H9 (cell line): ENCODE results near the gene LAIR1. TPM values are rescaled to one million over a fixed set of nuclear protein-coding genes. Genes with fewer than 3 reads are reported as not detected.

Experiments used
- DNase-seq: peaks from one replicate; pipeline ENCODE4 v3.0.0-alpha.2; 2017
- H2AFZ ChIP-seq: one replicate; pipeline ENCODE4 v1.6.1; 2013; ENCODE audit warnings: mild to moderate bottlenecking, low read length, control low read depth, moderate library complexity
- H2AK5ac ChIP-seq: 2 replicates; pipeline ENCODE4 v1.6.1; 2013; ENCODE audit warnings: low read length, control low read depth, mixed read lengths; ENCODE audit not compliant: insufficient read length
- H2BK120ac ChIP-seq: one replicate; pipeline ENCODE4 v1.6.1; 2013; ENCODE audit warnings: low read depth, mild to moderate bottlenecking, low read length, control low read depth, inconsistent platforms; ENCODE audit not compliant: poor library complexity, severe bottlenecking
- H2BK12ac ChIP-seq: 2 replicates; pipeline ENCODE4 v1.6.1; 2013; ENCODE audit warnings: low read length, control low read depth, mixed read lengths, low read depth; ENCODE audit not compliant: insufficient read length
- H2BK15ac ChIP-seq: 2 replicates; pipeline ENCODE4 v1.6.1; 2013; ENCODE audit warnings: low read depth, low read length, control low read depth
- H2BK20ac ChIP-seq: one replicate; pipeline ENCODE4 v1.6.1; 2013; ENCODE audit warnings: low read depth, mild to moderate bottlenecking, low read length, control low read depth, inconsistent platforms; ENCODE audit not compliant: poor library complexity, severe bottlenecking
- H2BK5ac ChIP-seq: 2 replicates; pipeline ENCODE4 v1.6.1; 2013; ENCODE audit warnings: low read length, control low read depth, mixed read lengths; ENCODE audit not compliant: insufficient read length
- H3K14ac ChIP-seq: 2 replicates; pipeline ENCODE4 v1.6.1; 2013; ENCODE audit warnings: low read length, control low read depth; ENCODE audit not compliant: insufficient read depth
- H3K18ac ChIP-seq: 2 replicates; pipeline ENCODE4 v1.6.1; 2013; ENCODE audit warnings: low read depth, mild to moderate bottlenecking, mixed read lengths, low read length, control low read depth; ENCODE audit not compliant: insufficient read length
- H3K23ac ChIP-seq: 2 replicates; pipeline ENCODE4 v1.6.1; 2013; ENCODE audit warnings: low read length, control low read depth, mixed read lengths, low read depth; ENCODE audit not compliant: insufficient read length
- H3K23me2 ChIP-seq: 2 replicates; pipeline ENCODE4 v1.6.1; 2013; ENCODE audit warnings: low read depth, mild to moderate bottlenecking, mixed read lengths, low read length, control low read depth; ENCODE audit not compliant: insufficient read length, poor library complexity, severe bottlenecking
- H3K27ac ChIP-seq: 2 replicates; pipeline ENCODE4 v1.5.1; 2013; ENCODE audit warnings: low read length, control low read depth, mixed read lengths, low read depth; ENCODE audit not compliant: insufficient read length
- H3K27me3 ChIP-seq: 2 replicates; pipeline ENCODE4 v1.6.1; 2013; ENCODE audit warnings: low read length, control low read depth, inconsistent platforms; ENCODE audit not compliant: insufficient read depth
- H3K4ac ChIP-seq: 2 replicates; pipeline ENCODE4 v1.6.1; 2013; ENCODE audit warnings: low read depth, mild to moderate bottlenecking, control low read depth, inconsistent platforms, low read length, moderate library complexity
- H3K4me1 ChIP-seq: 2 replicates; pipeline ENCODE4 v1.6.1; 2013; ENCODE audit warnings: low read length, control low read depth, inconsistent platforms; ENCODE audit not compliant: insufficient read depth
- H3K4me2 ChIP-seq: 2 replicates; pipeline ENCODE4 v1.6.1; 2013; ENCODE audit warnings: low read length, control low read depth, mixed read lengths; ENCODE audit not compliant: insufficient read length, insufficient read depth
- H3K56ac ChIP-seq: 2 replicates; pipeline ENCODE4 v1.6.1; 2013; ENCODE audit warnings: low read depth, mild to moderate bottlenecking, mixed read lengths, low read length, control low read depth; ENCODE audit not compliant: insufficient read length
- H3K79me1 ChIP-seq: 2 replicates; pipeline ENCODE4 v1.6.1; 2013; ENCODE audit warnings: low read depth, mild to moderate bottlenecking, moderate library complexity, low read length, control low read depth, inconsistent platforms; ENCODE audit not compliant: insufficient read depth, poor library complexity, severe bottlenecking
- H3K79me2 ChIP-seq: 2 replicates; pipeline ENCODE4 v1.6.1; 2013; ENCODE audit warnings: low read length, control low read depth, inconsistent platforms; ENCODE audit not compliant: insufficient read depth
- H3K9ac ChIP-seq: 2 replicates; pipeline ENCODE4 v1.6.1; 2013; ENCODE audit warnings: low read length, control low read depth, mixed read lengths; ENCODE audit not compliant: insufficient read length; ENCODE audit errors: extremely low read depth
- H3K9me3 ChIP-seq: one replicate; pipeline ENCODE4 v1.6.1; 2013; ENCODE audit warnings: low read depth, low read length, inconsistent platforms; ENCODE audit not compliant: control insufficient read depth
- H3T11ph ChIP-seq: one replicate; pipeline ENCODE4 v1.6.1; 2013; ENCODE audit warnings: mild to moderate bottlenecking, low read length, control low read depth, inconsistent platforms
- H4K20me1 ChIP-seq: one replicate; pipeline ENCODE4 v1.6.1; 2013; ENCODE audit not compliant: control insufficient read depth, insufficient read length, insufficient read depth
- H4K5ac ChIP-seq: 2 replicates; pipeline ENCODE4 v1.6.1; 2013; ENCODE audit warnings: low read depth, mild to moderate bottlenecking, mixed read lengths, low read length, control low read depth; ENCODE audit not compliant: insufficient read length
- H4K8ac ChIP-seq: replicated peaks from 2 replicates; pipeline ENCODE4 v1.6.1; 2013; ENCODE audit warnings: low read length, control low read depth, mixed read lengths, low read depth; ENCODE audit not compliant: insufficient read length
- H4K91ac ChIP-seq: 2 replicates; pipeline ENCODE4 v1.6.1; 2013; ENCODE audit warnings: low read depth, mild to moderate bottlenecking, moderate library complexity, mixed read lengths, low read length, control low read depth; ENCODE audit not compliant: insufficient read length
- H3K27ac Mint-ChIP-seq, 3 experiments: 2 replicates in 2 of 3; 3 replicates in 1 of 3; pipeline ENCODE4 v1.8.0; 2020 to 2021; ENCODE audit warnings: mixed read lengths in 3 of 3, mild to moderate bottlenecking in 1 of 3, moderate library complexity in 1 of 3
- H3K27me3 Mint-ChIP-seq: 2 replicates; pipeline ENCODE4 v1.8.0; 2021; ENCODE audit warnings: low read depth, mild to moderate bottlenecking, moderate library complexity, mixed read lengths
- H3K36me3 Mint-ChIP-seq, 3 experiments: 2 replicates in 2 of 3; 3 replicates in 1 of 3; pipeline ENCODE4 v1.8.0; 2020 to 2021; ENCODE audit warnings: low read depth in 3 of 3, mixed read lengths in 3 of 3; ENCODE audit not compliant: insufficient read depth in 1 of 3
- H3K4me1 Mint-ChIP-seq, 2 experiments: 2 replicates each; pipeline ENCODE4 v1.8.0; 2020; ENCODE audit warnings: mixed read lengths in 2 of 2
- H3K4me3 Mint-ChIP-seq, 2 experiments: 2 replicates in 1 of 2; 3 replicates in 1 of 2; pipeline ENCODE4 v1.8.0; 2020 to 2021; ENCODE audit warnings: mild to moderate bottlenecking in 2 of 2, mixed read lengths in 2 of 2, moderate library complexity in 1 of 2
- H3K9me3 Mint-ChIP-seq, 2 experiments: 2 replicates in 1 of 2; 3 replicates in 1 of 2; pipeline ENCODE4 v1.8.0; 2020; ENCODE audit warnings: mild to moderate bottlenecking in 2 of 2, mixed read lengths in 2 of 2, moderate library complexity in 1 of 2
- WGBS: extraction: QIAGEN DNeasy Blood & Tissue Kit; methylation state at CpG from one replicate; pipeline ENCODE4 v1.1.7; 2013; ENCODE audit warnings: missing lambda C conversion rate, low lambda C conversion rate, mixed read lengths; ENCODE audit not compliant: insufficient read length; ENCODE audit errors: extremely low coverage; 5-methylcytosine and 5-hydroxymethylcytosine counted together
- total RNA-seq: library from RNA; stranded (reverse); gene quantifications from 2 replicates; pipeline ENCODE4 v1.2.1, GENCODE V29; 2021
- TF ChIP-seq, protein P1 (sequence below): fragments of 200-600 bp; sonication (generic); conservative IDR thresholded peaks from 3 replicates; pipeline ENCODE4 v1.8.0; 2021; ENCODE audit warnings: antibody characterized with exemption, mild to moderate bottlenecking

LAIR1 gene
- total RNA-seq, 1 experiment from 2014 or later, result not detected

DNA sequence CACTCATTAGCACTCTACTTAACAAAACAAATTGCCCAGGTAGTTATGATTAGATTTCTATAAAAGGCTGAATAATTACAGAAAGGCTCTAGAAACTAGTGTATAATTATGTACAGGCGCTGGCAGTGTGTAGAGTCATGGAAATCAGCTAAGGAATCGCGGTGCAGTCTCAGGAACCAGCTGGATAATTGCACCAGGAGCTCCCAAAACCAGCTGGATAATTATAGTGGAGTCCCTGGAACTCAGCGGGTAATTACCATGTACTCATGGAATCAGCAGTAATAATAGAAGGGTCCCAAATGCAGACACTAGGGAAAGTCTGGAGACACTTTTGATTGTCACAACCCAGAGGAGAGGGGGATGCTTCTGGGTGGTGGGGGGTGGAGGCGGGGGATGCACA, 27.4 kb upstream of the LAIR1 start:
- Histone ChIP-seq H2BK20ac (no peak overlapping the region), H3K27ac (no peak overlapping the region), H3K9ac (no peak overlapping the region), H4K8ac (no peak overlapping the region), H2BK5ac (no peak overlapping the region), H3K9me3 (no peaks in the 10 kb centered on the region), H3K56ac (no peak overlapping the region), H2BK12ac (no peak overlapping the region), H4K5ac (no peak overlapping the region), H2AK5ac (no peak overlapping the region), H2BK15ac (no peak overlapping the region), H3K27me3 (peaks cover 2% of the 10 kb centered on the region; the same call in 1 of the 2 replicates), H3K23me2 (no peaks in the 10 kb centered on the region), H3K23ac (no peak overlapping the region), H3K79me2 (no peaks in the 10 kb centered on the region), H3K79me1 (no peaks in the 10 kb centered on the region), H2AFZ (no peak overlapping the region), H3K4ac (no peak overlapping the region), H3K14ac (no peak overlapping the region), H2BK120ac (no peak overlapping the region), H3K4me1 (no peaks in the 10 kb centered on the region), H3K4me2 (no peak overlapping the region), H4K20me1 (no peaks in the 10 kb centered on the region), H4K91ac (no peak overlapping the region), H3K18ac (no peak overlapping the region), H3T11ph (no peak overlapping the region)
- WGBS, result no CpG with 5 or more reads among the region's 5 CpGs
- no peak overlapping the region; a peak in 1 of 5 replicates for H3K4me3 Mint-ChIP-seq
- H3K9me3 Mint-ChIP-seq, result peaks cover 2 to 31% of the 10 kb centered on the region in 2 experiments; a peak in 1 of 5 replicates
- no peak for DNase-seq
- H3K36me3 Mint-ChIP-seq, result no peaks in the 10 kb centered on the region
- peaks cover 67% of the 10 kb centered on the region for H3K27me3 Mint-ChIP-seq
- H3K4me1 Mint-ChIP-seq, result peaks cover 16 to 20% of the 10 kb centered on the region in 2 experiments
- TF ChIP-seq, protein P1, sequence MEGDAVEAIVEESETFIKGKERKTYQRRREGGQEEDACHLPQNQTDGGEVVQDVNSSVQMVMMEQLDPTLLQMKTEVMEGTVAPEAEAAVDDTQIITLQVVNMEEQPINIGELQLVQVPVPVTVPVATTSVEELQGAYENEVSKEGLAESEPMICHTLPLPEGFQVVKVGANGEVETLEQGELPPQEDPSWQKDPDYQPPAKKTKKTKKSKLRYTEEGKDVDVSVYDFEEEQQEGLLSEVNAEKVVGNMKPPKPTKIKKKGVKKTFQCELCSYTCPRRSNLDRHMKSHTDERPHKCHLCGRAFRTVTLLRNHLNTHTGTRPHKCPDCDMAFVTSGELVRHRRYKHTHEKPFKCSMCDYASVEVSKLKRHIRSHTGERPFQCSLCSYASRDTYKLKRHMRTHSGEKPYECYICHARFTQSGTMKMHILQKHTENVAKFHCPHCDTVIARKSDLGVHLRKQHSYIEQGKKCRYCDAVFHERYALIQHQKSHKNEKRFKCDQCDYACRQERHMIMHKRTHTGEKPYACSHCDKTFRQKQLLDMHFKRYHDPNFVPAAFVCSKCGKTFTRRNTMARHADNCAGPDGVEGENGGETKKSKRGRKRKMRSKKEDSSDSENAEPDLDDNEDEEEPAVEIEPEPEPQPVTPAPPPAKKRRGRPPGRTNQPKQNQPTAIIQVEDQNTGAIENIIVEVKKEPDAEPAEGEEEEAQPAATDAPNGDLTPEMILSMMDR, result no peak
- H3K27ac Mint-ChIP-seq, result no peak overlapping the region
